ENCODE data around the gene PLEKHA6. TPM values are rescaled to one million over a fixed set of nuclear protein-coding genes. Genes with fewer than 3 reads are reported as not detected.

PLEKHA6 gene, protein sequence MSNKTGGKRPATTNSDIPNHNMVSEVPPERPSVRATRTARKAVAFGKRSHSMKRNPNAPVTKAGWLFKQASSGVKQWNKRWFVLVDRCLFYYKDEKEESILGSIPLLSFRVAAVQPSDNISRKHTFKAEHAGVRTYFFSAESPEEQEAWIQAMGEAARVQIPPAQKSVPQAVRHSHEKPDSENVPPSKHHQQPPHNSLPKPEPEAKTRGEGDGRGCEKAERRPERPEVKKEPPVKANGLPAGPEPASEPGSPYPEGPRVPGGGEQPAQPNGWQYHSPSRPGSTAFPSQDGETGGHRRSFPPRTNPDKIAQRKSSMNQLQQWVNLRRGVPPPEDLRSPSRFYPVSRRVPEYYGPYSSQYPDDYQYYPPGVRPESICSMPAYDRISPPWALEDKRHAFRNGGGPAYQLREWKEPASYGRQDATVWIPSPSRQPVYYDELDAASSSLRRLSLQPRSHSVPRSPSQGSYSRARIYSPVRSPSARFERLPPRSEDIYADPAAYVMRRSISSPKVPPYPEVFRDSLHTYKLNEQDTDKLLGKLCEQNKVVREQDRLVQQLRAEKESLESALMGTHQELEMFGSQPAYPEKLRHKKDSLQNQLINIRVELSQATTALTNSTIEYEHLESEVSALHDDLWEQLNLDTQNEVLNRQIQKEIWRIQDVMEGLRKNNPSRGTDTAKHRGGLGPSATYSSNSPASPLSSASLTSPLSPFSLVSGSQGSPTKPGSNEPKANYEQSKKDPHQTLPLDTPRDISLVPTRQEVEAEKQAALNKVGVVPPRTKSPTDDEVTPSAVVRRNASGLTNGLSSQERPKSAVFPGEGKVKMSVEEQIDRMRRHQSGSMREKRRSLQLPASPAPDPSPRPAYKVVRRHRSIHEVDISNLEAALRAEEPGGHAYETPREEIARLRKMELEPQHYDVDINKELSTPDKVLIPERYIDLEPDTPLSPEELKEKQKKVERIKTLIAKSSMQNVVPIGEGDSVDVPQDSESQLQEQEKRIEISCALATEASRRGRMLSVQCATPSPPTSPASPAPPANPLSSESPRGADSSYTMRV
- 10 to 100 TPM; 16.6 to 31.1 (median 22.1) TPM for total RNA-seq
- long read RNA-seq, partial matches to known transcripts, result 0 of 3 reads
- long read RNA-seq, other reads (novel, unspliced or antisense), result 3 of 3 reads

DNA sequence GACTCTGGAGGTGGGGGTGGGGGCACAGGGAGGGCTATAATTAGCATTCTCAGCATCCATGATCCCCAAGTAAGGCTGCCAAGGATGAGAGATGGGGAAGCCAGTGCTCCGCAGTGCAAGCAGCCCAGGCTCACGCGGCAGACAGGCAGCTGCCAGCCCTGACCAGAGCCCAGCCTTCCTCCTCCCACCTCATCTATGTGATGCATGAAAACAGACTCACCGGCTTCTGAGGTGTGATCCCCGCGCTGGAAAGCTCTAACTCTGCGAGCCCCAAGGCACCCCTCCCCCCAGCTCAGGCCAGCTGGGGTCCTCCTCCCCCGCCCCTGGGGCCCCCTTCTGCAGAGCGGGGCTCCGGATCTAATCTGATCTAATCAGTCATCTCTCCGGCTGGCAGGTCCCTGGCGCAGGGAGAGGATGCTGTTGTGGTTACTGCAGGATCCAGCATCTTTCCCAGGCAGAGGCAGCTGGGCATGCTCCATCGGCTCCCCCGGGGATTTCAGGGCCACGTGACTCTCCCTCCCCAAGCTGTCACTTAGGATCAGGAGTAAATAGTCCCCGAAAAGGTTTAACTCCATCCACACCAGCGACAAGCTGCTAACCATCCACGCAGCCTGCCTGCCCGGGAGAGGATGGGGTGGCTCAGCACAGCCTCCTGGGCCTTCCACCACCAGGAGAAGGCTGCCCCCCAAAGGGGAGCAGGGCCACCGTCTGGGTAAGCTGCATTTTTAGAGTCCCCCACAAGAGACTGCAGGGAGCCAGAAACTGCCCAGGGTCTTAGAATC lies at the start of gene PLEKHA6:
Gene PLEKHA6 (minus strand): TSS at position 456 of the 782 bp plus-strand sequence. CDS start 86,202 bp downstream, outside the sequence.
- no peaks in the 10 kb centered on the region for H3K27me3 ChIP-seq
- H3K9me3 ChIP-seq, result no peaks in the 10 kb centered on the region
- H3K4me3 ChIP-seq, result no peak within 1 kb of the TSS
- intact Hi-C loops (cut with DNase I), result loop anchor here (5.0 to 10.0 kb wide), 2 partner anchors 145 to 197 kb away; partner anchors contain the start of gene GOLT1A (in 1 of the 2)
- H3K27ac ChIP-seq, result no peak within 1 kb of the TSS
- no peaks in the 10 kb centered on the region for H3K36me3 ChIP-seq
- TF ChIP-seq, protein P1, sequence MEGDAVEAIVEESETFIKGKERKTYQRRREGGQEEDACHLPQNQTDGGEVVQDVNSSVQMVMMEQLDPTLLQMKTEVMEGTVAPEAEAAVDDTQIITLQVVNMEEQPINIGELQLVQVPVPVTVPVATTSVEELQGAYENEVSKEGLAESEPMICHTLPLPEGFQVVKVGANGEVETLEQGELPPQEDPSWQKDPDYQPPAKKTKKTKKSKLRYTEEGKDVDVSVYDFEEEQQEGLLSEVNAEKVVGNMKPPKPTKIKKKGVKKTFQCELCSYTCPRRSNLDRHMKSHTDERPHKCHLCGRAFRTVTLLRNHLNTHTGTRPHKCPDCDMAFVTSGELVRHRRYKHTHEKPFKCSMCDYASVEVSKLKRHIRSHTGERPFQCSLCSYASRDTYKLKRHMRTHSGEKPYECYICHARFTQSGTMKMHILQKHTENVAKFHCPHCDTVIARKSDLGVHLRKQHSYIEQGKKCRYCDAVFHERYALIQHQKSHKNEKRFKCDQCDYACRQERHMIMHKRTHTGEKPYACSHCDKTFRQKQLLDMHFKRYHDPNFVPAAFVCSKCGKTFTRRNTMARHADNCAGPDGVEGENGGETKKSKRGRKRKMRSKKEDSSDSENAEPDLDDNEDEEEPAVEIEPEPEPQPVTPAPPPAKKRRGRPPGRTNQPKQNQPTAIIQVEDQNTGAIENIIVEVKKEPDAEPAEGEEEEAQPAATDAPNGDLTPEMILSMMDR (IDR thresholded peaks at IDR 0.05), result no peak
- no peak for TF ChIP-seq POLR2A (IDR thresholded peaks at IDR 0.05)
- no peak for DNase-seq
- no peak for ATAC-seq
- WGBS (ENCODE audit: insufficient coverage, low coverage, low lambda C conversion rate, missing lambda C conversion rate), result 80% methylated on average over 1 of the region's 20 CpGs
- peaks cover 0 to 8% (median 2%) of the 10 kb centered on the region in 4 donors for H3K4me1 ChIP-seq

DNA sequence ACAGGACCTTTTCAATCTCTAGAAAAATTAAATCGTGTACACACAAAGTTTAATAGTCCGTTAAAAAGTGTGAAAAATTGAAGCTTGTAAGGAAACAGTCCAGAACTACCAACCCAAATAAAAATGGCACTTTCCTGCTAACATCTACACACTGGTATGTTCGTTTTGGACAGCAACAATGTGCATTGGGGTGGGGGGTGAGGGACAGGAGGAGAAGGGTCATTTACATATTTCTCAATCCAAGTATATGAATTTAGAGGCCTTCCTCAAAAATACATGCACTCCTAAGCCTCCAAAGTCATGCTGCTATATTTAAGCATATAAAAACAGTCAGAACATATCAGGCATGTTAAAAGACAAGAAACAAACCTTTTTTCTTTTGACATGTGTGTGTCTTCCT lies 49.4 kb upstream of the PLEKHA6 start:
- no peak for ATAC-seq
- peak overlapping the region in 2 of 3 donors; percentile 96 to 97 for H3K27ac ChIP-seq
- H3K27me3 ChIP-seq, result no peaks in the 10 kb centered on the region
- peak overlapping the region; percentile 62 to 88 (median 75) for H3K4me3 ChIP-seq
- intact Hi-C loops (cut with DNase I), result no loop called here
- 1% methylated on average over 3 of the region's 3 CpGs for WGBS (ENCODE audit: insufficient coverage, low coverage, low lambda C conversion rate, missing lambda C conversion rate)
- H3K4me1 ChIP-seq, result peaks cover 0 to 17% (median 0%) of the 10 kb centered on the region in 4 donors
- no peak for TF ChIP-seq POLR2A (IDR thresholded peaks at IDR 0.05)
- TF ChIP-seq, protein P1 (IDR thresholded peaks at IDR 0.05), result no peak
- H3K36me3 ChIP-seq, result peaks cover 0 to 23% (median 12%) of the 10 kb centered on the region in 4 donors
- no peak for DNase-seq
- H3K9me3 ChIP-seq, result no peaks in the 10 kb centered on the region

DNA sequence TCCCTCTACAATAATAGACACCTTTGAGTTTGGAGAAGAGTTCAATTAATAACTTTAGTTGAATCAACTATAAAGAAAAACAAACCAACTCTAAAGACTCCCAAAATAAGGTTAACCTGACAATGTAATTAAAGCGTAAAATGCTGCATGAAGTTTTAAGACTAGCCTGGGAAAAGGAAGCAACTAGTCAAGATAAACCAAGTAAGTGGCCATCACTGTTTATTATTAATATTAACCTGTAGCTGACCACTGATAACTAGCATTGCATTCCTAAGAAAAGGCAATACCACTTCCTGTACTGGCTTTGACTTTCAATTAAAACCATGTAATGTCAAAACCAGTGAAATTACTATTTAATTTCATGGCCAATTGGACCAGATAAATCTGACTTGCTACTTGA lies 48.9 kb upstream of the PLEKHA6 start:
- Histone ChIP-seq H3K27ac (peak overlapping the region in 1 of 3 donors; percentile 3), H3K4me3 (peak overlapping the region; percentile 62 to 88 (median 75)), H3K9me3 (no peaks in the 10 kb centered on the region), H3K27me3 (no peaks in the 10 kb centered on the region), H3K36me3 (peaks cover 2 to 28% (median 15%) of the 10 kb centered on the region in 4 donors), H3K4me1 (peaks cover 0 to 17% (median 0%) of the 10 kb centered on the region in 4 donors)
- DNase-seq (no peak), ATAC-seq (no peak)
- intact Hi-C loops (cut with DNase I), result no loop called here
- WGBS (ENCODE audit: insufficient coverage, low coverage, low lambda C conversion rate, missing lambda C conversion rate), result 0% methylated on average over 1 of the region's 1 CpG
- TF ChIP-seq POLR2A (IDR thresholded peaks at IDR 0.05), result no peak
- TF ChIP-seq, protein P1 (IDR thresholded peaks at IDR 0.05), result no peak

Measured in right lobe of liver (tissue), 6 donors.